Loucy (cell line): ENCODE measurements around the gene P4HB.

Source experiments
- EZH2phosphoT487 ChIP-seq: fragments of 200-600 bp; IDR thresholded peaks from 2 replicates; pipeline ENCODE4 v1.6.1; 2018; ENCODE audit warnings: antibody characterized with exemption, mild to moderate bottlenecking, moderate library complexity, borderline replicate concordance
- TF ChIP-seq, protein P1 (sequence below): fragments of 200-600 bp; sonication (generic); conservative IDR thresholded peaks from 2 replicates; pipeline ENCODE4 v1.5.1; 2014; ENCODE audit warnings: mild to moderate bottlenecking, antibody characterized with exemption, low read length

DNA sequence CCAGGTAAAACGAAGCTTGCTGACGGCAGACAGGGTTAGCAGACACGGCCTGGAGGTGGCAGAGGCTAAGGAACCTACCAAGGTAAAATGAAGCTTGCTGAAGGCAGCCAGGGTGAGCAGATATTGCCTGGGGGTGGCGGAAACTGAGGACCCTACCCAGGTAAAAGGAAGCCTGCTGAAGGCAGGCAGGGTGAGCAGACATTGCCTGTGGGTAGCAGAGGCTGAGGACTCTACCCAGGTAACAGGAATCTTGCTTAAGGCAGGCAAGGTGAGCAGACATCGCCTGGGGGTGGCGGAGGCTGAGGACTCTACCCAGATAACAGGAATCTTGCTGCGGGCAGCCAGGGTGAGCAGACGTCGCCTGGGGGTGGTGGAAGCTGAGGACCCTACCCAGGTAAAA is 59.0 kb downstream of the P4HB start:
- TF ChIP-seq, protein P1, sequence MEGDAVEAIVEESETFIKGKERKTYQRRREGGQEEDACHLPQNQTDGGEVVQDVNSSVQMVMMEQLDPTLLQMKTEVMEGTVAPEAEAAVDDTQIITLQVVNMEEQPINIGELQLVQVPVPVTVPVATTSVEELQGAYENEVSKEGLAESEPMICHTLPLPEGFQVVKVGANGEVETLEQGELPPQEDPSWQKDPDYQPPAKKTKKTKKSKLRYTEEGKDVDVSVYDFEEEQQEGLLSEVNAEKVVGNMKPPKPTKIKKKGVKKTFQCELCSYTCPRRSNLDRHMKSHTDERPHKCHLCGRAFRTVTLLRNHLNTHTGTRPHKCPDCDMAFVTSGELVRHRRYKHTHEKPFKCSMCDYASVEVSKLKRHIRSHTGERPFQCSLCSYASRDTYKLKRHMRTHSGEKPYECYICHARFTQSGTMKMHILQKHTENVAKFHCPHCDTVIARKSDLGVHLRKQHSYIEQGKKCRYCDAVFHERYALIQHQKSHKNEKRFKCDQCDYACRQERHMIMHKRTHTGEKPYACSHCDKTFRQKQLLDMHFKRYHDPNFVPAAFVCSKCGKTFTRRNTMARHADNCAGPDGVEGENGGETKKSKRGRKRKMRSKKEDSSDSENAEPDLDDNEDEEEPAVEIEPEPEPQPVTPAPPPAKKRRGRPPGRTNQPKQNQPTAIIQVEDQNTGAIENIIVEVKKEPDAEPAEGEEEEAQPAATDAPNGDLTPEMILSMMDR: no peak
- no peak for TF ChIP-seq EZH2phosphoT487
